H1 (cell line): Measurements from ENCODE around the gene HUWE1. TPM values are rescaled to one million over a fixed set of nuclear protein-coding genes. Genes with fewer than 3 reads are reported as not detected.

Source experiments
- CTCF ChIA-PET: fragments of 300-600 bp; sonication (Branson Sonifier 250); formaldehyde crosslinking; loops from one replicate; lab custom pipeline; 2021; ENCODE audit not compliant: partially characterized antibody; lab: Charles Lee
- POLR2A ChIA-PET: fragments of 300-600 bp; sonication (Branson Sonifier 250); formaldehyde crosslinking; loops from one replicate; lab custom pipeline; 2021; ENCODE audit warnings: inconsistent platforms; ENCODE audit not compliant: partially characterized antibody; lab: Charles Lee
- DNase-seq, 2 experiments: peaks; one replicate each; pipeline versions ENCODE4 v3.0.0 to v3.0.0-alpha.2; 2010 to 2022; ENCODE audit warnings: low spot score in 2 of 2, low read depth in 1 of 2, mixed read lengths in 1 of 2
- FAIRE-seq: peaks from 2 replicates; lab custom pipeline; 2011; peaks lifted over from hg19 to GRCh38; lab: Jason Lieb, UNC
- H2AFZ ChIP-seq: 2 replicates; pipeline ENCODE4 v1.8.1; 2012; ENCODE audit warnings: low read length, inconsistent platforms
- H2AK5ac ChIP-seq: 2 replicates; pipeline ENCODE4 v1.6.1; 2013; ENCODE audit warnings: low read depth, low read length
- H2BK120ac ChIP-seq: replicated peaks from 2 replicates; pipeline ENCODE3; 2013; ENCODE audit warnings: low read depth, low read length, inconsistent platforms
- H2BK12ac ChIP-seq: 2 replicates; pipeline ENCODE4 v1.6.1; 2013; ENCODE audit warnings: low read depth, low read length
- H2BK15ac ChIP-seq: 2 replicates; pipeline ENCODE4 v1.6.1; 2013; ENCODE audit warnings: low read length
- H2BK20ac ChIP-seq: 2 replicates; pipeline ENCODE4 v1.6.1; 2013; ENCODE audit warnings: low read length
- H2BK5ac ChIP-seq: 2 replicates; pipeline ENCODE4 v1.6.1; 2013; ENCODE audit warnings: low read depth, low read length
- H3K14ac ChIP-seq: 2 replicates; pipeline ENCODE4 v1.6.1; 2013; ENCODE audit warnings: inconsistent platforms; ENCODE audit not compliant: insufficient read length
- H3K18ac ChIP-seq: 2 replicates; pipeline ENCODE4 v1.6.1; 2013; ENCODE audit warnings: low read length; ENCODE audit errors: extremely low read depth
- H3K23ac ChIP-seq: 2 replicates; pipeline ENCODE4 v1.6.1; 2013; ENCODE audit warnings: inconsistent platforms; ENCODE audit not compliant: insufficient read length
- H3K23me2 ChIP-seq: 2 replicates; pipeline ENCODE4 v1.6.1; 2013; ENCODE audit warnings: low read depth, low read length
- H3K27ac ChIP-seq: 2 replicates; pipeline ENCODE4 v1.6.1; 2011; ENCODE audit warnings: low read depth, low read length, inconsistent platforms
- H3K27me3 ChIP-seq, 4 experiments: replicated peaks in 1 of 4; 1 replicate in 1 of 4; 2 replicates in 3 of 4; pipeline versions ENCODE4 v1.6.1 to v1.8.1; 2011 to 2013; ENCODE audit warnings: low read length in 3 of 4, mild to moderate bottlenecking in 3 of 4, inconsistent platforms in 2 of 4, mixed read lengths in 2 of 4, moderate library complexity in 1 of 4; ENCODE audit not compliant: control insufficient read depth in 3 of 4, insufficient read depth in 3 of 4; ENCODE audit errors: extremely low read depth in 1 of 4
- H3K36me3 ChIP-seq, 4 experiments: 2 replicates each; pipeline versions ENCODE4 v1.6.1 to v1.8.1; 2011 to 2013; ENCODE audit warnings: mild to moderate bottlenecking in 4 of 4, low read length in 3 of 4, moderate library complexity in 2 of 4, control low read depth in 1 of 4, inconsistent platforms in 1 of 4; ENCODE audit not compliant: insufficient read depth in 4 of 4, control insufficient read depth in 2 of 4
- H3K4ac ChIP-seq: replicated peaks from 2 replicates; pipeline ENCODE3; 2013; ENCODE audit warnings: low read length, low read depth, mixed read lengths, inconsistent platforms; ENCODE audit not compliant: insufficient read length
- H3K4me1 ChIP-seq, 4 experiments: replicated peaks in 1 of 4; 1 replicate in 1 of 4; 2 replicates in 3 of 4; pipeline versions ENCODE4 v1.6.1 to v1.8.1; 2011 to 2013; ENCODE audit warnings: low read length in 3 of 4, inconsistent platforms in 2 of 4, mixed read lengths in 1 of 4; ENCODE audit not compliant: insufficient read depth in 4 of 4, control insufficient read depth in 3 of 4
- H3K4me2 ChIP-seq, 2 experiments: 2 replicates each; pipeline versions ENCODE4 v1.6.1 to v1.8.1; 2011 to 2013; ENCODE audit warnings: low read depth in 2 of 2, low read length in 2 of 2, control low read depth in 1 of 2, inconsistent platforms in 1 of 2, mild to moderate bottlenecking in 1 of 2; ENCODE audit not compliant: insufficient read depth in 1 of 2
- H3K4me3 ChIP-seq, 4 experiments: fragments of 200-600, 300-600 bp in 1 of 4; sonication (generic), shearing (Covaris generic), sonication (Bioruptor Twin) in 1 of 4; 2 replicates each; pipeline versions ENCODE4 v1.5.1 to v1.8.1; 2011 to 2016; ENCODE audit warnings: low read length in 4 of 4, low read depth in 3 of 4, control low read depth in 2 of 4, inconsistent platforms in 2 of 4, mild to moderate bottlenecking in 2 of 4, mixed read lengths in 1 of 4, moderate library complexity in 1 of 4; ENCODE audit not compliant: insufficient read depth in 2 of 4; ENCODE audit errors: extremely low read depth in 1 of 4
- H3K56ac ChIP-seq: replicated peaks from 2 replicates; pipeline ENCODE3; 2013; ENCODE audit warnings: low read depth, mild to moderate bottlenecking, mixed read lengths, low read length, inconsistent platforms; ENCODE audit not compliant: insufficient read length
- H3K79me1 ChIP-seq: 2 replicates; pipeline ENCODE4 v1.6.1; 2013; ENCODE audit warnings: low read depth, low read length, control low read depth
- H3K79me2 ChIP-seq, 2 experiments: 2 replicates each; pipeline versions ENCODE4 v1.6.1 to v1.8.1; 2012 to 2013; ENCODE audit warnings: low read length in 2 of 2, mild to moderate bottlenecking in 2 of 2, inconsistent platforms in 1 of 2; ENCODE audit not compliant: insufficient read depth in 2 of 2, control insufficient read depth in 1 of 2
- H3K9ac ChIP-seq, 4 experiments: replicated peaks in 1 of 4; 1 replicate in 1 of 4; 2 replicates in 3 of 4; pipeline versions ENCODE4 v1.6.1 to v1.8.1; 2011 to 2013; ENCODE audit warnings: low read depth in 3 of 4, low read length in 3 of 4, control low read depth in 2 of 4, mild to moderate bottlenecking in 2 of 4, moderate library complexity in 2 of 4, inconsistent platforms in 1 of 4; ENCODE audit errors: extremely low read depth in 1 of 4
- H3K9me3 ChIP-seq, 2 experiments: 2 replicates each; pipeline versions ENCODE4 v1.6.1 to v1.8.1; 2012 to 2013; ENCODE audit warnings: mild to moderate bottlenecking in 2 of 2, moderate library complexity in 2 of 2, control low read depth in 1 of 2, inconsistent platforms in 1 of 2, low read depth in 1 of 2, low read length in 1 of 2, mixed read lengths in 1 of 2; ENCODE audit not compliant: insufficient read depth in 2 of 2
- H4K20me1 ChIP-seq, 2 experiments: replicated peaks in 1 of 2; 2 replicates each; pipeline versions ENCODE3 to v1.8.1; 2011 to 2013; ENCODE audit warnings: inconsistent platforms in 2 of 2, low read length in 2 of 2, mild to moderate bottlenecking in 1 of 2; ENCODE audit not compliant: insufficient read depth in 2 of 2, control insufficient read depth in 1 of 2
- H4K5ac ChIP-seq: 2 replicates; pipeline ENCODE4 v1.6.1; 2013; ENCODE audit warnings: low read length, low read depth, mixed read lengths, inconsistent platforms; ENCODE audit not compliant: insufficient read length
- H4K8ac ChIP-seq: 2 replicates; pipeline ENCODE4 v1.8.0; 2013; ENCODE audit warnings: mild to moderate bottlenecking, moderate library complexity, low read length, inconsistent platforms; ENCODE audit not compliant: insufficient read depth; ENCODE audit errors: extremely low read depth
- H4K91ac ChIP-seq: replicated peaks from 2 replicates; pipeline ENCODE3; 2013; ENCODE audit warnings: low read length, mixed read lengths, inconsistent platforms; ENCODE audit not compliant: insufficient read length
- ASH2L ChIP-seq: fragments of 200-600, 300-600 bp; sonication (generic); IDR thresholded peaks from one replicate; pipeline ENCODE4 v1.7.1; 2017; ENCODE audit warnings: low read length
- CBX5 ChIP-seq: fragments of 300-800, 300-1000 bp; sonication (generic); IDR thresholded peaks from 2 replicates; pipeline ENCODE4 v1.7.1; 2016; ENCODE audit warnings: antibody characterized with exemption, low read length, low read depth
- POU5F1 ChIP-seq: IDR thresholded peaks from 2 replicates; pipeline ENCODE4 v1.6.1; 2011; ENCODE audit warnings: low read depth, mild to moderate bottlenecking, low read length, moderate library complexity
- SIRT6 ChIP-seq: IDR thresholded peaks from one replicate; pipeline ENCODE4 v1.7.1; 2012; ENCODE audit warnings: low read length, inconsistent platforms
- SUZ12 ChIP-seq: fragments of 200-600 bp; sonication (generic); IDR thresholded peaks from 2 replicates; pipeline ENCODE4 v1.6.1; 2012; ENCODE audit warnings: mild to moderate bottlenecking, inconsistent platforms, low read length, moderate library complexity, mixed read lengths
- TAF1 ChIP-seq: IDR thresholded peaks from 2 replicates; pipeline ENCODE4 v1.6.1; 2011; ENCODE audit warnings: mild to moderate bottlenecking, low read depth, low read length
- ZNF274 ChIP-seq: IDR thresholded peaks from 2 replicates; pipeline ENCODE4 v1.7.0; 2012; ENCODE audit warnings: low read length, borderline replicate concordance; ENCODE audit errors: extremely low read depth
- polyA plus RNA-seq, 7 experiments: library from polyadenylated mRNA; depleted of rRNA in 3 of 7; stranded (reverse) in 5 of 7; unstranded in 2 of 7; fragments of >200 nt in 5 of 7; fragments of 200-250 nt in 2 of 7; gene quantifications; 1 replicate in 5 of 7; 2 replicates in 1 of 7; 4 replicates in 1 of 7; pipeline versions ENCODE4 v1.2.1 to v1.2.3, GENCODE V29; 2011 to 2013; ENCODE audit warnings: missing spikeins in 2 of 7, mixed read lengths in 2 of 7
- total RNA-seq: library from RNA; stranded (reverse); fragmentation: NEBNext Ultra II Directional; extraction: Animal tissue kit (Norgen Biotek cat#: 25700); gene quantifications from 2 replicates; pipeline ENCODE4 v1.2.1, GENCODE V29; 2021
- TF ChIP-seq, protein P1 (sequence below): IDR thresholded peaks from 2 replicates; pipeline ENCODE4 v1.6.1; 2011; ENCODE audit warnings: low read depth, mild to moderate bottlenecking, low read length; ENCODE audit not compliant: insufficient read depth

Gene HUWE1
- total and polyA plus RNA-seq, 2 of the 8 experiments (the other 6 are each of a cell fraction or from before 2014, with no cell fraction given) = 114 to 252 TPM

DNA sequence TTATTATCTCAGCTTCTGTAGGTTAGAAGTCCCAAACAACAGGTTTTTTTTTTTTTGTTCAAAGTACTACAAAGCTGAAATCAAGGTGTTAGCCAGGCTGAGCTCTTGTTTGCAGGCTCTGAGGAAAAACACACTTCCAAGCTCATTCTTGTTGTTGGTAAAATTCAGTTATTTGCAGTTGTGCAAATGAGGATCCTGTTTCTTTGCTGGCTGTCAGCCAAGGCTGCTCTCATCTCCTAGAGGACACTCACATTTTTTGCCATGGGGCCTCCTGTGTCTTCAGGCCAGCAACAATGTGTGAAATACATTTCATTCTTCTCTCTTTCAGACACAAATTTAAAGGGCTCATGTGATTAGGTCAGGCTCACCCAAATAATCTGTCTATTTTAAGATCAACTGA, 192.1 kb downstream of the HUWE1 start:
- Histone ChIP-seq H3K27me3 (no peaks in the 10 kb centered on the region), H4K5ac (no peak overlapping the region), H3K14ac (no peak overlapping the region), H3K36me3 (no peaks in the 10 kb centered on the region), H2BK15ac (no peak overlapping the region), H2BK20ac (no peak overlapping the region), H2AFZ (no peak overlapping the region), H4K8ac (no peak overlapping the region), H2AK5ac (no peak overlapping the region), H3K4ac (no peak overlapping the region), H3K27ac (no peak overlapping the region), H3K23ac (no peak overlapping the region), H3K79me2 (no peaks in the 10 kb centered on the region), H3K4me2 (no peak overlapping the region), H2BK120ac (no peak overlapping the region), H3K4me3 (no peak overlapping the region), H3K23me2 (no peaks in the 10 kb centered on the region), H3K4me1 (no peaks in the 10 kb centered on the region), H3K56ac (no peak overlapping the region), H3K9ac (no peak overlapping the region), H3K9me3 (no peaks in the 10 kb centered on the region), H3K18ac (no peak overlapping the region), H2BK5ac (no peak overlapping the region), H2BK12ac (no peak overlapping the region), H4K20me1 (no peaks in the 10 kb centered on the region), H4K91ac (no peak overlapping the region), H3K79me1 (no peaks in the 10 kb centered on the region)
- ChIA-PET POLR2A (no interaction called here), CTCF (interaction anchor here (1.1 to 1.6 kb wide), 2 partner anchors 40 to 178 kb away, joined by 3 read pairs; no protein-coding TSS in a partner anchor)
- no peak for DNase-seq
- FAIRE-seq = no peak
- TF ChIP-seq ASH2L = no peak
- TF ChIP-seq SIRT6 = no peak
- no peak for TF ChIP-seq SUZ12
- no peak for TF ChIP-seq CBX5
- no peak for TF ChIP-seq ZNF274
- no peak for TF ChIP-seq TAF1
- TF ChIP-seq POU5F1 = no peak
- TF ChIP-seq, protein P1, sequence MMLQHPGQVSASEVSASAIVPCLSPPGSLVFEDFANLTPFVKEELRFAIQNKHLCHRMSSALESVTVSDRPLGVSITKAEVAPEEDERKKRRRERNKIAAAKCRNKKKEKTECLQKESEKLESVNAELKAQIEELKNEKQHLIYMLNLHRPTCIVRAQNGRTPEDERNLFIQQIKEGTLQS = no peak
